Small intestine (tissue), 7 donors: ENCODE measurements around the gene GNAT1. TPM values are rescaled to one million over a fixed set of nuclear protein-coding genes. Genes with fewer than 3 reads are reported as not detected.

Experiments
- DNase-seq, 2 donors: peaks; one replicate each; pipeline versions ENCODE4 v3.0.0 to v3.0.0-alpha.2; 2013
- FAIRE-seq: peaks from 2 replicates; lab custom pipeline; 2012; peaks lifted over from hg19 to GRCh38; lab: Jason Lieb, UNC
- H3K27ac ChIP-seq, 3 donors: one replicate each; pipeline ENCODE4 v1.5.1; 2013; ENCODE audit warnings: low read length in 2 of 3, mild to moderate bottlenecking in 2 of 3, control low read depth in 1 of 3, inconsistent platforms in 1 of 3, low read depth in 1 of 3, moderate library complexity in 1 of 3
- H3K27me3 ChIP-seq, 3 donors: one replicate each; pipeline ENCODE4 v1.6.1; 2013; ENCODE audit warnings: low read length in 3 of 3, inconsistent platforms in 1 of 3; ENCODE audit not compliant: control insufficient read depth in 3 of 3, insufficient read depth in 3 of 3
- H3K36me3 ChIP-seq, 3 donors: one replicate each; pipeline ENCODE4 v1.6.1; 2013; ENCODE audit warnings: low read length in 3 of 3, inconsistent platforms in 1 of 3, low read depth in 1 of 3, mild to moderate bottlenecking in 1 of 3, moderate library complexity in 1 of 3; ENCODE audit not compliant: control insufficient read depth in 3 of 3, insufficient read depth in 2 of 3
- H3K4me1 ChIP-seq, 3 donors: one replicate each; pipeline ENCODE4 v1.6.1; 2013; ENCODE audit warnings: low read length in 2 of 3, inconsistent platforms in 1 of 3, low read depth in 1 of 3, mild to moderate bottlenecking in 1 of 3, moderate library complexity in 1 of 3; ENCODE audit not compliant: control insufficient read depth in 3 of 3, insufficient read depth in 2 of 3
- H3K4me3 ChIP-seq, 3 donors: one replicate each; pipeline ENCODE4 v1.5.1; 2013; ENCODE audit warnings: low read length in 3 of 3, control low read depth in 1 of 3, inconsistent platforms in 1 of 3, low read depth in 1 of 3, mild to moderate bottlenecking in 1 of 3, moderate library complexity in 1 of 3
- H3K9me3 ChIP-seq, 2 donors: one replicate each; pipeline ENCODE4 v1.6.1; 2013; ENCODE audit warnings: low read depth in 1 of 2, low read length in 1 of 2; ENCODE audit not compliant: control insufficient read depth in 2 of 2, insufficient read depth in 1 of 2
- WGBS, 3 donors: extraction: QIAGEN DNeasy Blood & Tissue Kit; methylation state at CpG; one replicate each; pipeline ENCODE4 v1.1.7; 2013; 5-methylcytosine and 5-hydroxymethylcytosine counted together
- polyA plus RNA-seq, 4 donors: library from polyadenylated mRNA; stranded (reverse) in 3 of 4; unstranded in 1 of 4; fragments of 200-250 nt in 3 of 4; fragments of 120-200 nt in 1 of 4; gene quantifications; one replicate each; pipeline versions ENCODE4 v1.2.1 to v1.2.3, GENCODE V29; 2013
- donor health status: healthy with polysubstance abuse.
- donor health status: control.
- donor health status: control.
- donor health status: Bipolar disorder and iron deficiency.
- donor health status: healthy.

GNAT1 gene
- polyA plus RNA-seq, 4 donors, result not detected

GRCh38 chr3:50229490-50229889 is 38.1 kb downstream of the GNAT1 start:
- Histone ChIP-seq H3K4me1 (peaks cover 0 to 17% (median 0%) of the 10 kb centered on the region in 3 donors), H3K27ac (peak overlapping the region in 1 of 3 donors; percentile 17), H3K36me3 (no peaks in the 10 kb centered on the region), H3K4me3 (no peak overlapping the region), H3K27me3 (peaks cover 0 to 14% (median 0%) of the 10 kb centered on the region in 3 donors), H3K9me3 (no peaks in the 10 kb centered on the region)
- DNase-seq, result no peak
- FAIRE-seq, result no peak
- 89 to 95% (median 93%) methylated on average over 3 of the region's 3 CpGs for WGBS, 3 donors

- peak overlapping the region in 1 of 3 donors; percentile 22 for H3K27ac ChIP-seq
- WGBS, 3 donors, result 76 to 80% (median 79%) methylated on average over 8 of the region's 8 CpGs
These were observed 38.8 kb downstream of the GNAT1 start for GRCh38 chr3:50230104-50230793.

GRCh38 chr3:50230794-50231125 is 39.4 kb downstream of the GNAT1 start:
- no peak for DNase-seq
- Histone ChIP-seq H3K27ac (peak overlapping the region in 1 of 3 donors; percentile 22), H3K36me3 (no peaks in the 10 kb centered on the region), H3K4me3 (no peak overlapping the region), H3K4me1 (peaks cover 0 to 23% (median 0%) of the 10 kb centered on the region in 3 donors), H3K27me3 (peaks cover 0 to 5% (median 0%) of the 10 kb centered on the region in 3 donors), H3K9me3 (no peaks in the 10 kb centered on the region)
- 83 to 87% (median 84%) methylated on average over 4 of the region's 4 CpGs for WGBS, 3 donors
- no peak for FAIRE-seq

More at GRCh38 chr3:50230104-50230793, 38.8 kb downstream of the GNAT1 start:
- no peak for DNase-seq
- no peaks in the 10 kb centered on the region for H3K36me3 ChIP-seq
- H3K4me1 ChIP-seq, result peaks cover 0 to 20% (median 0%) of the 10 kb centered on the region in 3 donors
- H3K27me3 ChIP-seq, result peaks cover 0 to 10% (median 0%) of the 10 kb centered on the region in 3 donors
- H3K9me3 ChIP-seq, result no peaks in the 10 kb centered on the region
- FAIRE-seq, result no peak
- H3K4me3 ChIP-seq, result no peak overlapping the region

GRCh38 chr3:50231581-50231980 is 40.2 kb downstream of the GNAT1 start:
- no peak for FAIRE-seq
- H3K9me3 ChIP-seq, result no peaks in the 10 kb centered on the region
- no peak for DNase-seq
- H3K4me3 ChIP-seq, result no peak overlapping the region
- no peaks in the 10 kb centered on the region for H3K36me3 ChIP-seq
- no peak overlapping the region for H3K27ac ChIP-seq
- H3K4me1 ChIP-seq, result peaks cover 0 to 20% (median under 1%) of the 10 kb centered on the region in 3 donors
- 80 to 85% (median 80%) methylated on average over 5 of the region's 5 CpGs for WGBS, 3 donors
- no peaks in the 10 kb centered on the region for H3K27me3 ChIP-seq

GRCh38 chr3:50232303-50232702 is 40.9 kb downstream of the GNAT1 start:
- Histone ChIP-seq H3K4me3 (no peak overlapping the region), H3K36me3 (no peaks in the 10 kb centered on the region), H3K27ac (no peak overlapping the region), H3K27me3 (no peaks in the 10 kb centered on the region), H3K9me3 (no peaks in the 10 kb centered on the region), H3K4me1 (peaks cover 0 to 14% (median 4%) of the 10 kb centered on the region in 3 donors)
- FAIRE-seq (no peak), DNase-seq (no peak)
- 45 to 78% (median 59%) methylated on average over 3 of the region's 3 CpGs for WGBS, 3 donors

GRCh38 chr3:50233176-50233575 is 41.8 kb downstream of the GNAT1 start:
- no peaks in the 10 kb centered on the region for H3K27me3 ChIP-seq
- 89 to 90% (median 90%) methylated on average over 4 of the region's 4 CpGs for WGBS, 3 donors
- H3K4me3 ChIP-seq, result no peak overlapping the region
- H3K36me3 ChIP-seq, result peaks cover 0 to 1% (median 0%) of the 10 kb centered on the region in 3 donors
- H3K27ac ChIP-seq, result no peak overlapping the region
- no peaks in the 10 kb centered on the region for H3K9me3 ChIP-seq
- FAIRE-seq (no peak), DNase-seq (no peak)
- H3K4me1 ChIP-seq, result peaks cover 0 to 12% (median 7%) of the 10 kb centered on the region in 3 donors

GRCh38 chr3:50235716-50236483 is 44.5 kb downstream of the GNAT1 start, which contains the start of gene GNAI2:
GNAI2 (plus strand) TSS chr3:50236204; CDS start chr3:50236336, 132 bp downstream.
- H3K4me1 ChIP-seq, result peaks cover 3 to 22% (median 10%) of the 10 kb centered on the region in 3 donors
- H3K27me3 ChIP-seq, result no peaks in the 10 kb centered on the region
- FAIRE-seq, result peak; percentile 86
- WGBS, 3 donors, result 0 to 1% (median 1%) methylated on average over 56 to 75 of the region's 75 CpGs
- peaks cover 0 to 26% (median 0%) of the 10 kb centered on the region in 3 donors for H3K36me3 ChIP-seq
- H3K9me3 ChIP-seq, result no peaks in the 10 kb centered on the region
- peak; percentile 99 for DNase-seq
- H3K4me3 ChIP-seq, result peak within 1 kb of the TSS; percentile 78 to 92 (median 86)
- peak within 1 kb of the TSS; percentile 81 to 87 (median 85) for H3K27ac ChIP-seq

- DNase-seq, result no peak
- 4 to 17% (median 16%) methylated on average over 13 of the region's 13 CpGs for WGBS, 3 donors
These were observed 45.2 kb downstream of the GNAT1 start for GRCh38 chr3:50236484-50237132.

More at GRCh38 chr3:50236484-50237132, 45.2 kb downstream of the GNAT1 start:
- no peaks in the 10 kb centered on the region for H3K27me3 ChIP-seq
- FAIRE-seq, result no peak
- peak overlapping the region; percentile 79 to 87 (median 81) for H3K27ac ChIP-seq
- H3K4me3 ChIP-seq, result peak overlapping the region; percentile 78 to 92 (median 86)
- H3K9me3 ChIP-seq, result no peaks in the 10 kb centered on the region
- peaks cover 8 to 29% (median 10%) of the 10 kb centered on the region in 3 donors for H3K4me1 ChIP-seq
- peaks cover 0 to 33% (median 0%) of the 10 kb centered on the region in 3 donors for H3K36me3 ChIP-seq
